NCI-H774 (cell line): ENCODE data around the gene PASK.
"Not testable (repeated sequence)": the region's sequence is repeated elsewhere in the genome, so short reads cannot be mapped to it uniquely, and the experiment has no call there.

Experiments
- DNase-seq: peaks from one replicate; lab custom pipeline; 2025; lab: John Stamatoyannopoulos, UW

The PASK gene

DNA sequence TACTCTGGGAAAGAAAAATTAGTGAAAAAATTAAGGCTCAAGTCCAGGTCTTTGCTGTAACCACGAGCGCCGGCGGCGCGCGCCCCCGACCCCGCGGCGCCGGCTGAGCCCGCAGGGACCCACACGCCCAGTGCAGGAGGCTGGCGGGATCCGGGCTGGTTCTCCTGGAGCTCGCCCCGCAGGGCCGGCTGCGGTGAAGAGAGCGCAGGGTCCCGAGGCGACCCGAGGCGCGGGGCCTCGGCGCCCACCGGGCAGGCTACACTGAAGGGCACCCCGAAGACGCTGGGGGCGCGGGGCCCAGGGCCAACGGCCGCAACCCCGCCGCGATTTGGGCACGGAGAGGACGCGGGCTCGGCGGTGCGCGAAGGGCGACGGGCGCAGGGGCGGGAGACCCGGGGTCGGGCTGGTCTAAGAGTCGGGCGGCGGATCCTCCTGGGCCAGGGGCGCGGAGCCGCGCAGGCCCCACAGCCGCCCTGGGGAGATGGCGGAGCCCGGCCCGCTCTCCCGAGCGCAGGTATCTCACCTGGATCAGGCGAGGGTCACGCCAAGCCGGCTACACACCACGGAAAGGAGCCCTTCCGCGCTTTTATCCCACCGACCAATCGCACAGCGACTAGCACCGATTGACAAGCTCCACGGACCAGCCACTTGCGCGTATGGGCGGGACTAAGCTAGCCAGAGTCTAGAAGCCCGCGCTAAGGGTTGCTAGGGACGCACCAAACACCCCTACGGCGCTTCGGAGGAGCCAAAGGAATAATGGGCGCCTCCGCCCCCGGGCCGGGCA is at the start of gene PASK:
TSS of gene PASK (minus strand) at position 582 of the 784 bp plus-strand sequence. CDS start 6,440 bp downstream, outside the sequence.
- peak; percentile 97 for DNase-seq

DNA sequence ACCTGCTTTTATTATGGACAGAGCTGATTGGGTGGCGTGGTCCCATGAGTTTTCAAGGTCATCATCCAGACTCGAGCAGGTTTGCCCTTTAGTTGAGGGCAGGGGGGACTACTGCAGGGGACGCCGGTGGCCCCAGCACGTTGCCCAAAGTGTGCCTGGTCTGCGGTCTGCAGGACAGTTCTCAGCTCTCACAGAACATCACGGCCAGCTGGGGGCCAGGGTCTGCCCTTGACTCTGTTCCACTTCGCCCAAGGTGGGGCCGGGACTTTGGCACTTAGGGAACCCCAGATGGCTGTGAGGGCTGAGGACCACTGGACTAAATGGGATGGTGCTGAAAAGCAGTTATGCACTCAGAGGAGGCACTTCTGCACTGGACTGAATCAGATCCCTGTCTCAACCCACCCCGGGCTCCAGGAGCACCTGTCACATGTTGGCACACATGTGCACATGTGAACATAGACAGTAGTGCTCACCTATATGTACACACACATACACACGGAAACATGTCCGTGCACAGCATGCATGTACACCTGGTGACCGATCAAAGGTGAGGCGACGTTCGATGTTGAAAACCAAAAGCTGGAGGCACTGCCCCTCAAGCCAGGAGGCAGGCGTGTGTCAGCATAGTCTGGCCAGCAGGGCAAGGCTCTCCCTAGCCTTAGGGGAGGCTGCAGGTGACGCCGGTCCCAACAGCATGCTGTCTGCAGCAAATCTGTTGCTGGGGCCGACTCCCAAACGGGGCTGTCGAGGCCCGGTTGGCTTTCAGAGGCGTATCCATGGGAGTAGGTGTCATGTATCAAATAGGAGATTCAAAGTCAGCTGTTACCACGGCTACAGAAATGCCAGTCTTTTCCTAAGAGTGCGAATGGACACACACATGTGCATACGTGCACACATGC is 49.4 kb upstream of the PASK start:
- DNase-seq, result no peak

DNA sequence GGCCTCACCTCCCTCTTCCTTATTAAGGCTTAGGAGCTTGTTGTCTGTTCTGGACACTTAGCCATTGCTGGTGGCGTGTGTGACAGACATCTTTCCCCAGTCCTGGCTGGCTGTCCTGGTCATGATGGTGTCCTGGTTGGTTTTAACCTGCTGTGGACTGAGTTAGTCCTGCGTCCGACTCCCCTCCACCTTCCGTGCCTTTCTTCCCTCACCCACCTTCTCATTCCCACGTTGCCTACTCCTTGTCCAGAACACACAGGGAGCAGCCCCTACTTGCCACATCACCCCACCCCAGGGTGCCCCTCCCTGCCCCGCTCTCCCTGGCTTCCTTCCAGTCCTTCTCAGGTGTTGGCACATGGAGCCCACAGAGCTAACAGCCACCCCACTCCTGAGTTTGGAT is 48.7 kb upstream of the PASK start:
- no peak for DNase-seq

DNA sequence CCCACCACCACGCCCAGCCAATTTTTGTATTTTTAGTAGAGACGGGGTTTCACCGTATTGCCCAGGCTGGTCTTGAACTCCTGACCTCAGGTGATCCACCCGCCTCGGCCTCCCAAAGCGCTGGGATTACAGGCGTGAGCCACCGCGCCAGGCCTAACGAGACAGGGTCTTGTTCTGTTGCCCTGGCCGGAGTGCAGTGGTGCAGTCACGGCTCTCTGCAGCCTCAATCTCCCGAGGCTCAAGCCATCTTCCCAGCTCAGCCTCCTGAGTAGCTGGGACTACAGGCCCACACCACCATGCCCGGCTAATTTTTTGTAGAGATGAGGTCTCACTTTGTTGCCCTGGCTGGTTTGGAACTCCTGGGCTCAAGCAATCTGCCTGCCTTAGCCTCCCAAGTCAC is 48.0 kb upstream of the PASK start:
- not testable (repeated sequence) for DNase-seq

DNA sequence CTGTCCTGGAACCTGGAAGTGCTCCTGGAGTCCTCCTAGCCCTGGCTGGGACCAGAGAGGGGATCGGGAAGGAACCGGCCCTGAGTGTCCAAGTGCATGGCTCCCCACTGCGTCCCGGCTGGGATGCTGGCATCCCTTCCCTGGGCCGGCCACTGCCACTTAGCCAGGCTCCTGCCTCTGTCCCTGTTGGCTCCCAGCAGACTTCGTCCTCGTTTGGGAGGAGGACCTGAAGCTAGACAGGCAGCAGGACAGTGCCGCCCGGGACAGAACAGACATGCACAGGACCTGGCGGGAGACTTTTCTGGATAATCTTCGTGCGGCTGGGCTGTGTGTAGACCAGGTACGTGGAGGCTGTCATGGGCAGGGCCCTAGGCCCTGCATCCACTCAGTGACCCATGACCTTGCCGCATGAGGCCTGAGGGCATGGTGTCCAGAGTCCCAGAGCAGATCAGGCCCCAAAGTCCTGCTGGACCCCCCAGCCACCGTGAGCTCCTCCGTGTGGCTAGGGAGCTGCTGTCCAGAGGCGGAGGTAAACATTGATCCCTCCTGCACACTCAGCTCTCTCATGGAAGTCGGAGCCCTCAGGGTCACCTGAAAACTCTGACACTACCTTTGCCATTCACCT is 46.3 kb upstream of the PASK start:
- DNase-seq, result no peak

DNA sequence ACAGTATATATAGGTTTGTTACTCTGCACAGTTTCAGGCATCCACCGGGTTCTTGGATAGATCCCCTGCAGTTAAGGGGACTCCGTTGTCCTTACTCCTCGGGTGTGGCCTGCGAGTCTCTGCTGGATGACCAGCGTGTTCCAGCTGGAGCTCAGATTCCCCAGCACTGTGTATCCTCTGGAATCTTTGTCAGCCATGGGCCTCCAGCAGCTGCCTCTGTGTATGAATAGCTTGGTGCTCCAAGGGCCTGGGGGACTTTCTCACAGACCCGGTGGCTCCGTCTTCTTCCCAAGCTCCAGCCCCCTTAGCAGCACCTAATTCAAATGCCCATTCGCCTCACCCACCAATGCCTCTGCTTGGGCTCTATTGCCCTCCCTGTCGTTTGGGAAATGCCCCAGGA is 45.5 kb upstream of the PASK start:
- DNase-seq, result no peak

DNA sequence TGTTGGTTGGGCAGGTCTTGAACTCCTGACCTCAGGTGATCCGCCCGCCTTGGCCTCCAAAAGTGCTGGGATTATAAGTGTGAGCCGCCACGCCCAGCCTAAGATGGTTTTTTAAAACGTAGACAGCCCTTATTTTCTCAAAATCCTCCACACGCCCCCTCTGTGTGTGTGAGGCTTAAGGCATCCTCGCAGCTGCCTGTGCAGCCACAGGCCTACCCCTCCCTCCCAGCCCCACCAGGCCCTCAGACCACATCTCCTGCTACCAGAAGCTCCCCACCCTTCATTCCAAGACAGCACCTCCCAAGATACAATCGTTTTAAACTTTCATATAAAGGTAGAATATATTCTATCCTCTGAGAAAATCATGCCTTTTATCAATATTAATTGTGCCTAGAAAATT is 44.0 kb upstream of the PASK start:
- no peak for DNase-seq

DNA sequence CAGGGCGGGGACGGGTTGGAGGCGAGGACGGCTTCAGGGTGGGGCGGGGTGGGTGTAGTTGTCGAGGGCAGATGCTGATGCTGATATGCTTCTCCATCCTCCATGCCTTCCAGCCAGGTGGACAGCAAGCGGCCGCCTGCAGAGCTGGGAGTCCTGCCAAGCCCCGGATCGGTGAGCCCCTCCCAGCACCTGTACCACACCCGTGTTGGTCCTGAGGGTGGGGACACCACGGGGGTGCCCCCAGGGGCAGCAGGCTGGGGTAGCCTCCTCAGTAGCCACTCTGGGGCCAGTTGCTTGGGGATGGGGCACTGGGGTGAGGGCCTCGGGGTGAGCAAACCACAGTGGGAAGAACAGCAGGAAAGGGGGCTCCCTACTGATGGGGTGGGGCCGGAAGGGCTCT is 41.8 kb upstream of the PASK start:
- no peak for DNase-seq

DNA sequence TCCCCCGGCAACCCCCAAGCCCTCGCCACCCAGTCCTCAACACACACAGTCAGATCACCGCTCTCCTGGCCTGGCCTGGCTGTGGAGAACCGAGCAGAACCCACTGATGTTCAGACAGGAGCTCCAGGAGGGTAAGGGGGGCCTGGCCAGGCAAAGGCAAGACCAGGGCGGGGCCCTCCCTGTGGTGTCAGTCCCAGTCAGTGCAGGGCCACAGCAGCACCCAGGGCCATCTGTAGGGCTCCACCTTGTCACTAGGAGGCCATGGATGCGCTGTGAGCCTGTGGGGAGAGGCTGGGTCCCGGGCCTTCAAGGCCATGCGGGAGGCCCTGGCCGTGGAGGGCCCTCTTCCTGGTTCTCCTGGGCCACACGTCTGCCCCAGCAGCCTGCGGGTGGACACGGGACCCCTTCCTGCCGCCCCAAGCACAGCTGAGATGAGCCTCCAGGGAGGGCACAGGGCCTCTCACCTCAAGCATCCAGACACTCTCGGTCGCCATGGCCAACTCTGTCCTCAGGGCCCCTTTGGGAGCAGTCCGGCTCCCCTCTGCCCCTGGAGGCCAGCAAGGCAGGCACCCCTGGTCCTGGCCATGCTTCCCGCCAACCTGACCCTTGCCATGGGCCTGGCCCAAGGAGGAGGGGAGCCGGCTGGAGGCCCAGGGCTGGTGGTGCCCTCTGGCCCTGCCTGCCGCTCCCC is 41.2 kb upstream of the PASK start:
- no peak for DNase-seq

DNA sequence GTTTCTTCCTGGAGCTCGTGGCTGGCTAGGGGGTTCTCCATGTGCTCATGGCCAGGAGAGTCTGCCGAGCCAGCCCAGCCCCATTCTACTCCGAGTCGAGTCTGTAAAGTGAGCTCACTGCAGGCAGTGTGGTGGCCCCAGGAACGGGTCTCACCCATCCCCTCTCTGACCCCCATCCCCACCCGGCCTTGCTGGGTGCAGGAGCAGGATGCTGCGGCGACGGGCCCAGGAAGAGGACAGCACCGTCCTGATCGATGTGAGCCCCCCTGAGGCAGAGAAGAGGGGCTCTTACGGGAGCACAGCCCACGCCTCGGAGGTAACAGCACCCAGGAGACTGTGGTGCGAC is 40.6 kb upstream of the PASK start:
- no peak for DNase-seq

DNA sequence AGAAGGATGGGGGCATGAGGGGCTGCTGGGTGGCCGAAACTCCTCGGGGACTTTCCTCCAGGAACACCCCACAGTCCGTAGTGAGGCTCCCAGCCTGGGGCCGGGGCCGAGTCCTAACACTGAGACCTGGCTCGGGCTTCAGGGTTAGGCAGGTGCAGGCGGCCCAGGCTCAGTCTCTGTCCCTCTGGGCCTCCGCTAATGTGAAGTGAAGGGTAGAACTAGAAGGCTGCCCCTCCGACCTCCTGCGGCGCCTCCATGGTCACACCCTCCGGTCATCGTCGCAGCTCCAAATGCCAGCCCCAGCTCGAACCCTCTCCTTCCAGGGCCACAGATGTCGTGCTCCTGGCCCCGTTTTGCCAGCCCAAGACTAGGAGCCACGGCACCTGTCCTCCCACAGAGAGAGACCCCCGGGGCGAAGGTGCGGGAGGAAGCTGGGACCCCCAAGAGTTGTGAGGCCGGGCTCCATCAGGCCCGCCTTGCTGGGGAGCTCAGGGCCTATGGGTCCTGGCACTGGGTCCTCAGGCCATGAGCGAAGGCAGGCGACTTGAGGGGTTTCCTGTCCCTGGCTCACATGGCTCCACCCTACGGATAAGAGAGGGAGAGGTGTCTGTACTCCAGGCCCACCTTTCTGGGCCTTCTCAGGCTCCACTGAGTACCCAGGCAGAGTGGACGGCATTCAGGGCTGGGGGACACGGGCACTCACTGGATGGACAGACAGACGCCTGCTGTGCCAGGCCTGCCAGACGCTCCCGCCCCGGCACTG is 40.0 kb upstream of the PASK start:
- DNase-seq, result no peak

DNA sequence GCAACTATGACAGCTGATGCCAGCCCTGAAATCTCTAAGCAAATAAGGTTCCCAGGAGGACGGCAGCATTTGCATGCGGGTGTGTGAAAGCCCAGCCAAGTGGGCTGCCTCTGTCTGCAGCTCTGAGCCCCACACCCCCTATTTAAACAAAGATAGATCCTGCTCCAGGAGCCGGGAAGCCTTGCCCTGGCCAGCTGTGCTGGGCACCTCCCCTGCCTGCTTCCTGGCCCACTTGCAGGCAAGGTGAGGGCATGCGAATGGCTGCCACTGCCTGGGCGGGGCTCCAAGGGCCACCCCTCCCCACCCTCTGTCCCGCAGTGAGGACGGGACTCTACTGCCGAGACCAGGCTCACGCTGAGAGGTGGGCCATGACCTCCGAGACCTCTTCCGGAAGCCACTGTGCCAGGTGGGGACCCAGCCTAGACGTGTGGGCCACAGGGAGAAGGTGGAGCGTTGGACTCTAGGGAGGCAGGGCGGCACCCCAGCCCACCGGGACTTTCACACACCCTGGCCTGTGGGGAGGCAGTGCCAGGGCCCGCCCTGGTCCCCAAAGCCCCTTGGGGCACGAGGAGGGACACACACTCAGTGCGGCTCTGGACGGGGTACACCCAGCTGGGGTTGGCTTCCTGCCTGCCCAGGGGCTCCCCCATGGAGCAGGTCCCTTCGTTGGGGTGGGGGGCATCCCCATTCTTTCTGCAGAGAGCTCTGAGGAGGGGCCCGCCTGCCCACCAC is 39.3 kb upstream of the PASK start, which contains the start of gene ANO7:
TSS of gene ANO7 (plus strand) at position 317 of the 732 bp plus-strand sequence. CDS start 1,387 bp downstream, outside the sequence.
- no peak for DNase-seq

DNA sequence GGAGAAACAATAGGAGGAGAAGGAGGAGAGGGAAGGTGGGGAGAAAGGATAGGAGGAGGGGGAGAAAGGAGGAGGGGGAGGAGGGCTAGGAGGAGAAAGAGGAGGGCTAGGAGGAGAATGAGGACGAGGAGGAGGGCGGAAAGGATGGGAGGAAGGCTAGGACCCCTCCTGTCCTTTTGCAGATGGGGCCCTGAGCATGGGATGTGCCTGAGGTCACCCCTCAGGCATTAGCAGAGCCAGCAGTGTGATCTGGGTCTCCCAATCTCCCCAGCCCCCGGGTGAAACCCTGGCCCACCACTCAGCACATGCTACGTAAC is 38.6 kb upstream of the PASK start:
- no peak for DNase-seq

DNA sequence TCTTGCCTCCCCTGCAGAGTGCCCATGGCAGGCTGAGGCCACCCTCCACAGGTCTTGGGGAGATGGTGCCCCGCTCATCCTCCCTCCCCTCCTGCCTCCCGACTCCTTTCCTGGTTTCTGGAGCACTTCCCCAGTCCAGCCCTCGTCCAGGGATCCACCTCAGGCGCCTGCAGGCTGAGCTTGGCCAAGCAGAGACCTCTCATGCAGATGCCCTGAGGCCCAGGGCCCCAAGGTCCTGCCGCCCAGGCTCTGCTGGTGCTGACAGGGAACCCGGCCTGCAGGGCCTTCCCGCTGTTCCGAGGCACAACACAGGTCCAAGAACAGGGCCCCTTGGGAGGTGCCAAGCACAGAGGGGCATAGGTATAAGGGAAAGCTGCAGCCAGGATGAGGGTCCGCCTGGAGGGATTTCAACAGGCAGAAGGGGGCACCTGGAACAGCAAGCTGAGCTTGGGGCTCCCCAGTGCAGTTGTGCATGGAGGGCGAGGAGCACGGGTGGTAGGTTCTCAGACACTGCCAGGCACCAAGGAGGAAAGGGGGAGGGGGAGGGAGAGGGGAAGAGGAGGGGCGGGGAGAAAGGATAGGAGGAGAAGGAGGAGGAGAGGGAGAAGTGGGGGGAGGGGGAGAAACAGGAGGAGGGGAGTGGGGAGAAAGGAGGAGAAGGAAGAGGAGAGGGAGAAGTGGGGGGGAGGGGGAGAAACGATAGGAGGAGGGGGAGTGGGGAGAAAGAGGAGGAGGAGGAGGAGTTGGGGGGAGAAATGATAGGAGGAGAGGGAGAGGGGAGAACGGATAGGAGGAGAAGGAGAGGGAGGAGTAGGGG is 38.0 kb upstream of the PASK start:
- no peak for DNase-seq

DNA sequence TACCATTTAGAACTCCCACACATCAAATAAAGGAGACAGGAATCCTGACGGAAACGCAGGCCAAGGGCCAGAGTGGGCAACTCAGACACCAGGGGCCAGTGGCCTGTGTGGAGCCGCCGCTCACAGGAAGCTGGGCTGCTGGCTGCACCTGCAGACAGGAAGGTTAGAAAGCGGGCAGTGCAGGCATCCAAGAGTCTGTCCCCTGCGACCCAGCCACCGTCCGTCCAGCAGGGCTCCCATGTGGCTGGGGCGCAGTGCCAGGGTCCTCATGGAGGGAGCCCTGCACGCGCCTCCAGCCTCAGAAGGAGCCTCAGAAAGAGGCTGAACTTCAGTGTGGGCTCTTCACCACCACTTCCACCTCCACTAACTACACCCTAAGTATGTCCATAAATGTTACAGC is 36.7 kb upstream of the PASK start:
- DNase-seq, result no peak

DNA sequence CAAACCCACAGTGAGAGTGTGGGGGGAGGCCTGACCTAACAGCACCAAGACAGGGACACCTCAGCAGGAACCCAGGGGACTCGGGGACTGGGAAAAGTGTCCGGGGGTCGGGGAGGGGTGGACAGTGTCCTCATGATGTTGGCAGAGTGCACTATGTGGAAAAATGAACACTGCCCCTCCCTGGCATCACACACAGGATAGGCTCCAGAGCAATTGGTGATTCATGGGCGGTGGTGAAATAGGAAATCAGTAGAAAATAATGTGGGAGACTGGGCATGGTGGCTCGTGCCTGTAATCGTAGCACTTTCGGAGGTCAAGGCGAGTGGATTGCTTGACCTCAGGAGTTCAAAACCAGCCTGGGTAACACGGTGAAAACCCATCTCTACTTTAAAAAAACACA is 35.6 kb upstream of the PASK start:
- no peak for DNase-seq

DNA sequence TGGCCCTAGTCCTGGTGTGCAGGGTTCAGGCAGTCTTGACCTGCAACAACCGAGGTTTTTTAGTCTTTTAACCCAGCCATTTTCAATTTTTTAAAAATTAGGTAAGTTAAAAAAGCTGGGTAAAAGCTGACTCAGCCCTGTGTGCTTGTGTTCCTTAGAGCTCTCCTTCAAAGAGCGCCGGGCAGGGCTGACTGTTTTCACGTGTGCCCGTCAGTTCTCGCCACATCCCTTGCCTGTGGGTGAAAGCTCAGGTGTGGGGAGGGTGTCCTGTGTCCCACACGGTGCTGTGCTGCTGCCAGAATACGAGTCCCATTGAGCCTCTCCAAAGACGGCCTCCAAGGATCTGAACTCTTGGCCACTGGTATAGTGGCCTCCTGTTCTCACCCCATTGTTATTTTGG is 33.9 kb upstream of the PASK start:
- no peak for DNase-seq

DNA sequence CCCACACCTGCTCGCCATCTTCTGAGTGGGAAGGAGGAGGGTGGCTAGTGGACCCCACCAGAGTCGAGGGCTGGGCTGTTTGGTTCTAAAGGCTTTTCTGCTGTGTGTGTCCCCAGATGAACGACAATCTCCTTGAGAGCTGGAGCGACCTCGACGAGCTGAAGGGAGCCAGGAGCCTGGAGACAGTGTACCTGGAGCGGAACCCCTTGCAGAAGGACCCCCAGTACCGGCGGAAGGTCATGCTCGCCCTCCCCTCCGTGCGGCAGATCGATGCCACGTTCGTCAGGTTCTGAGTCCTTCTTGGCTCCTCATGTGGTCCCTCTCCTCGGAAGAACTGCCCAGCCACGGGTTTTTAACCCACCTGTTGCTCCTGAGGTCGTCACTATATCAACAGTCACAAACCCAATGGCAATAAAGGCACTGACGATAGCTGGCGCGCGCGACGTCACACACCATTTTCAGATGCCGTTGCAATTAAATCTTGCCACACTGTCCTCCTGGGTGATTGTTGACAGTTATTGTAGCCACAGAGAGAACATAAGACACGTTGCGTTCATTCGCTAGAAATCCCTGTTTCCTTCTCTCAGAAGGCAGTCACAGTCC is 33.4 kb upstream of the PASK start:
- no peak for DNase-seq

DNA sequence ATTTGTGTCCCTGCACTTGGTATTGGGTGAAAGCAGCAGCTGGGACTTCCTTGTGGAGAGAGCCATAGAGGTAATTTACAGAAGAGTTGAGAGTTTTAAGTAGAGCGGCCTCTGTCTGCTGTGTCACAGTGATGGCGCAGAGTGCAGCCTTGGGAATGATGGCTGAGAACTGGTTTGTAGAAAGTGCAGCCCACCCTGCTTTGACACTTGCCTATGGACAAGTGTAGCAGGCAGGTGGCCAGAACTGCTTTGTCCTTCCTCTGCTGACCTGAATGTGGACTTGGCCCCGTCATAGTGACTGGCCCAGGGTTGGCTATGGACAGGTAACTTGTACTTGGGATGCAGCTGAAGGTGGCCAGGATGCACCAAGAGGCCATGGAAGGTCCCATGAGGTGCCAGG is 32.9 kb upstream of the PASK start:
- DNase-seq, result no peak

DNA sequence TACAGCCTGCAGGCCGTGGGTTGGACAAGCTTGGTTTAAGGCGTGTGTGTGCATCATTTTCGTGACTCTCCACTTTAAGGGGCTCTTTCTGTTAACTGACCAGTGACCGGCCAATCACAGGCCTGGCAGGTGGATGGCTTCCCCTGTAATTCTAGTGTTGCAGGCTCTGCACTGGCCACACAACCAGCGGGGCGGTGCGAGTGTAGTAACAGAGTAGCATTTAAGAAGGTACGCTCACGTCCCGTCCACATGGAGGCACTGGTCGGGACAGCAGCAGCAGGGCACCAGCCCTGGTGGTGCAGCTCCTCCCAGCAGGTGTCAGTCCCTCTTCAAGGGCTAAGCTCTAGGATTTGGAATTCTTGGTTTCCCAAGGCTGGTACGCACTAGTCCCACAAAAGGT is 31.2 kb upstream of the PASK start:
- no peak for DNase-seq
